CD14-positive monocyte (primary cell): ENCODE measurements around the gene NEUROD2. TPM values are rescaled to one million over a fixed set of nuclear protein-coding genes. Genes with fewer than 3 reads are reported as not detected.

Source experiments
- DNase-seq, 3 donors: peaks; one replicate each; pipeline ENCODE4 v3.0.0-alpha.2; 2011 to 2022
- H2AFZ ChIP-seq: 2 replicates; pipeline ENCODE4 v1.6.0; 2012; ENCODE audit warnings: mild to moderate bottlenecking, low read depth, low read length, inconsistent platforms; ENCODE audit not compliant: insufficient read depth, poor library complexity, severe bottlenecking
- H3K27ac ChIP-seq, 2 donors: 1 replicate in 1 of 2; 2 replicates in 1 of 2; pipeline ENCODE4 v1.5.1; 2012 to 2013; ENCODE audit warnings: low read length in 2 of 2, control low read depth in 1 of 2, inconsistent platforms in 1 of 2, low read depth in 1 of 2, mild to moderate bottlenecking in 1 of 2
- H3K27me3 ChIP-seq, 2 donors: one replicate each; pipeline versions ENCODE4 v1.6.0 to v1.6.1; 2011 to 2013; ENCODE audit warnings: low read length in 2 of 2; ENCODE audit not compliant: control insufficient read depth in 2 of 2, insufficient read depth in 2 of 2
- H3K36me3 ChIP-seq, 2 donors: replicated peaks in 1 of 2; 1 replicate in 1 of 2; 2 replicates in 1 of 2; pipeline versions ENCODE4 v1.5.1 to v1.6.1; 2012 to 2013; ENCODE audit warnings: low read length in 2 of 2, control low read depth in 1 of 2, inconsistent platforms in 1 of 2, mild to moderate bottlenecking in 1 of 2; ENCODE audit not compliant: insufficient read depth in 2 of 2, control insufficient read depth in 1 of 2
- H3K4me1 ChIP-seq, 2 donors: 1 replicate in 1 of 2; 2 replicates in 1 of 2; pipeline versions ENCODE4 v1.5.1 to v1.6.1; 2012 to 2013; ENCODE audit warnings: low read length in 2 of 2, control low read depth in 1 of 2, inconsistent platforms in 1 of 2, mild to moderate bottlenecking in 1 of 2, moderate library complexity in 1 of 2; ENCODE audit not compliant: insufficient read depth in 2 of 2, control insufficient read depth in 1 of 2
- H3K4me2 ChIP-seq: replicated peaks from 2 replicates; pipeline ENCODE3; 2012; ENCODE audit warnings: low read length, moderate library complexity, mild to moderate bottlenecking; ENCODE audit not compliant: poor library complexity, severe bottlenecking; ENCODE audit errors: extremely low read depth
- H3K4me3 ChIP-seq, 3 experiments: fragments of 200-600 bp in 1 of 3; sonication (generic) in 1 of 3; replicated peaks in 1 of 3; 1 replicate in 2 of 3; 2 replicates in 1 of 3; pipeline ENCODE4 v1.5.1; 2011 to 2013; ENCODE audit warnings: low read length in 3 of 3, mild to moderate bottlenecking in 3 of 3, control low read depth in 2 of 3, low read depth in 2 of 3, inconsistent platforms in 1 of 3, moderate library complexity in 1 of 3
- H3K79me2 ChIP-seq: 2 replicates; pipeline ENCODE4 v1.6.0; 2012; ENCODE audit warnings: mild to moderate bottlenecking, control low read depth, inconsistent platforms, low read length, moderate library complexity; ENCODE audit not compliant: insufficient read depth
- H3K9ac ChIP-seq: 2 replicates; pipeline ENCODE4 v1.6.0; 2017; ENCODE audit warnings: low read length, mild to moderate bottlenecking; ENCODE audit not compliant: insufficient read depth, poor library complexity, severe bottlenecking
- H3K9me3 ChIP-seq, 2 donors: replicated peaks in 1 of 2; 1 replicate in 1 of 2; 2 replicates in 1 of 2; pipeline versions ENCODE4 v1.5.1 to v1.6.1; 2012 to 2013; ENCODE audit warnings: low read length in 2 of 2, control low read depth in 1 of 2; ENCODE audit not compliant: control insufficient read depth in 1 of 2, insufficient read depth in 1 of 2
- H4K20me1 ChIP-seq: 2 replicates; pipeline ENCODE4 v1.6.0; 2012; ENCODE audit warnings: mild to moderate bottlenecking, low read length, control low read depth, moderate library complexity; ENCODE audit not compliant: insufficient read depth
- H3K27ac Mint-ChIP-seq, 7 donors: one replicate each; pipeline ENCODE4 v1.8.0; 2020; ENCODE audit warnings: mild to moderate bottlenecking in 7 of 7, mixed read lengths in 7 of 7, moderate library complexity in 6 of 7, inconsistent platforms in 2 of 7
- H3K27me3 Mint-ChIP-seq, 3 donors: one replicate each; pipeline ENCODE4 v1.8.0; 2021 to 2022; ENCODE audit warnings: low read depth in 3 of 3, mild to moderate bottlenecking in 3 of 3, mixed read lengths in 3 of 3, moderate library complexity in 3 of 3, inconsistent platforms in 1 of 3
- H3K36me3 Mint-ChIP-seq, 2 donors: one replicate each; pipeline ENCODE4 v1.8.0; 2020; ENCODE audit warnings: mixed read lengths in 2 of 2, inconsistent platforms in 1 of 2, mild to moderate bottlenecking in 1 of 2
- H3K4me1 Mint-ChIP-seq: one replicate; pipeline ENCODE4 v1.8.0; 2020; ENCODE audit warnings: mild to moderate bottlenecking, mixed read lengths
- H3K4me3 Mint-ChIP-seq, 2 donors: one replicate each; pipeline ENCODE4 v1.8.0; 2020; ENCODE audit warnings: mild to moderate bottlenecking in 2 of 2, mixed read lengths in 2 of 2, moderate library complexity in 1 of 2
- H3K9me3 Mint-ChIP-seq, 7 donors: one replicate each; pipeline ENCODE4 v1.8.0; 2020 to 2022; ENCODE audit warnings: mixed read lengths in 7 of 7, mild to moderate bottlenecking in 6 of 7, moderate library complexity in 6 of 7, inconsistent platforms in 2 of 7
- CTCF ChIP-seq: fragments of 200-600 bp; IDR thresholded peaks from one replicate; pipeline ENCODE4 v1.8.0; 2022; ENCODE audit warnings: antibody characterized with exemption, mild to moderate bottlenecking
- whole genome bisulfite sequencing: methylation state at CpG from one replicate; pipeline ENCODE4 v1.1.5; 2013; ENCODE audit warnings: missing lambda C conversion rate; ENCODE audit not compliant: insufficient coverage; 5-methylcytosine and 5-hydroxymethylcytosine counted together
- intact Hi-C, 2 donors: fragments of 100-400 bp; cut with micrococcal nuclease; formaldehyde crosslinking; loops; one replicate each; pipeline versions ENCODE4 v1.15.0 to v1.15.1; 2023
- polyA plus RNA-seq, 3 donors: library from polyadenylated mRNA; depleted of rRNA in 1 of 3; unstranded in 2 of 3; stranded (reverse) in 1 of 3; fragments of 300-500 nt in 2 of 3; fragments of >200 nt in 1 of 3; fragmentation: Illumina TruSeq in 2 of 3; gene quantifications; 1 replicate in 2 of 3; 2 replicates in 1 of 3; pipeline ENCODE4 v1.2.3, GENCODE V29; 2012 to 2021

The NEUROD2 gene
- polyA plus RNA-seq, 3 donors: not detected

- Histone ChIP-seq H3K9ac (no peak overlapping the region), H3K36me3 (peaks cover 52 to 80% of the 10 kb centered on the region in 2 donors), H3K4me3 (no peak overlapping the region), H4K20me1 (peaks cover 4% of the 10 kb centered on the region), H3K79me2 (no peaks in the 10 kb centered on the region), H3K27ac (no peak overlapping the region), H3K27me3 (no peaks in the 10 kb centered on the region), H3K4me1 (peaks cover 12% of the 10 kb centered on the region in 2 donors), H3K4me2 (no peak overlapping the region), H3K9me3 (no peaks in the 10 kb centered on the region), H2AFZ (no peak overlapping the region)
- no CpG with 5 or more reads among the region's 4 CpGs for WGBS
- TF ChIP-seq CTCF: no peak
- Mint-ChIP-seq H3K27me3 (peaks cover 0 to 4% (median 3%) of the 10 kb centered on the region in 3 donors), H3K4me1 (peaks cover 13% of the 10 kb centered on the region), H3K36me3 (peaks cover 69 to 82% of the 10 kb centered on the region in 2 donors), H3K27ac (no peak overlapping the region), H3K4me3 (no peak overlapping the region), H3K9me3 (no peaks in the 10 kb centered on the region)
- no peak for DNase-seq
- intact Hi-C loops: no loop called here
Observed at GRCh38 chr17:39564211-39564848, 43.4 kb downstream of the NEUROD2 start.

GRCh38 chr17:39563476-39563875 lies 44.2 kb downstream of the NEUROD2 start:
- Histone ChIP-seq H3K9ac (no peak overlapping the region), H2AFZ (no peak overlapping the region), H3K4me1 (peaks cover 3 to 4% of the 10 kb centered on the region in 2 donors), H3K4me3 (no peak overlapping the region), H3K36me3 (peaks cover 54 to 89% of the 10 kb centered on the region in 2 donors), H3K27me3 (no peaks in the 10 kb centered on the region), H3K4me2 (no peak overlapping the region), H3K9me3 (no peaks in the 10 kb centered on the region), H4K20me1 (no peaks in the 10 kb centered on the region), H3K27ac (no peak overlapping the region), H3K79me2 (no peaks in the 10 kb centered on the region)
- TF ChIP-seq CTCF: no peak
- H3K9me3 Mint-ChIP-seq: no peaks in the 10 kb centered on the region
- no peak overlapping the region for H3K4me3 Mint-ChIP-seq
- H3K36me3 Mint-ChIP-seq: peaks cover 72 to 87% of the 10 kb centered on the region in 2 donors
- WGBS: 32% methylated on average over 14 of the region's 17 CpGs
- intact Hi-C loops: no loop called here
- H3K27ac Mint-ChIP-seq: peak overlapping the region in 3 of 7 donors; percentile 32 to 85 (median 82)
- peaks cover 0 to 3% (median 3%) of the 10 kb centered on the region in 3 donors for H3K27me3 Mint-ChIP-seq
- peaks cover 5% of the 10 kb centered on the region for H3K4me1 Mint-ChIP-seq
- DNase-seq: no peak
